Endodermal cell (in vitro differentiated cells): Measurements from ENCODE around the gene ADD1. TPM values are rescaled to one million over a fixed set of nuclear protein-coding genes. Genes with fewer than 3 reads are reported as not detected.

Experiments used
- DNase-seq: peaks from one replicate; pipeline ENCODE4 v3.0.0-alpha.2; 2017
- H3K27ac ChIP-seq: 2 replicates; pipeline ENCODE4 v1.5.1; 2013; ENCODE audit warnings: mild to moderate bottlenecking, low read depth, low read length, moderate library complexity
- H3K27me3 ChIP-seq: 2 replicates; pipeline ENCODE4 v1.6.1; 2013; ENCODE audit warnings: mild to moderate bottlenecking, low read length, moderate library complexity; ENCODE audit not compliant: insufficient read depth, control insufficient read depth, poor library complexity, severe bottlenecking
- H3K36me3 ChIP-seq: 2 replicates; pipeline ENCODE4 v1.7.0; 2013; ENCODE audit warnings: mild to moderate bottlenecking, low read length, moderate library complexity; ENCODE audit not compliant: control insufficient read depth, insufficient read depth
- H3K4me1 ChIP-seq: one replicate; pipeline ENCODE4 v1.7.0; 2013; ENCODE audit warnings: low read length; ENCODE audit not compliant: control insufficient read depth, insufficient read depth
- H3K4me3 ChIP-seq: 2 replicates; pipeline ENCODE4 v1.5.1; 2013; ENCODE audit warnings: mild to moderate bottlenecking, low read length, moderate library complexity
- H3K9ac ChIP-seq: 2 replicates; pipeline ENCODE4 v1.6.1; 2013; ENCODE audit warnings: mild to moderate bottlenecking, low read length, moderate library complexity; ENCODE audit not compliant: poor library complexity, severe bottlenecking; ENCODE audit errors: extremely low read depth
- H3K9me3 ChIP-seq: 2 replicates; pipeline ENCODE4 v1.6.1; 2013; ENCODE audit warnings: mild to moderate bottlenecking, low read length, moderate library complexity; ENCODE audit not compliant: control insufficient read depth
- H3K27ac Mint-ChIP-seq: 2 replicates; pipeline ENCODE4 v1.8.0; 2020; ENCODE audit warnings: mixed read lengths
- H3K27me3 Mint-ChIP-seq: 2 replicates; pipeline ENCODE4 v1.8.0; 2021; ENCODE audit warnings: mild to moderate bottlenecking, mixed read lengths; ENCODE audit not compliant: insufficient read depth
- H3K36me3 Mint-ChIP-seq: 2 replicates; pipeline ENCODE4 v1.8.0; 2020; ENCODE audit warnings: low read depth, mixed read lengths
- H3K4me1 Mint-ChIP-seq: 2 replicates; pipeline ENCODE4 v1.8.0; 2020; ENCODE audit warnings: mixed read lengths
- H3K4me3 Mint-ChIP-seq: 2 replicates; pipeline ENCODE4 v1.8.0; 2020; ENCODE audit warnings: mild to moderate bottlenecking, moderate library complexity, mixed read lengths
- H3K9me3 Mint-ChIP-seq: 2 replicates; pipeline ENCODE4 v1.8.0; 2020; ENCODE audit warnings: mild to moderate bottlenecking, mixed read lengths
- CTCF ChIP-seq: fragments of 200-600 bp; sonication (generic); conservative IDR thresholded peaks from 2 replicates; pipeline ENCODE4 v1.5.0; 2021; ENCODE audit warnings: antibody characterized with exemption, mild to moderate bottlenecking
- WGBS, 2 experiments: methylation state at CpG; one replicate each; pipeline versions ENCODE4 v1.1.5 to v1.1.7; 2013; ENCODE audit warnings: missing lambda C conversion rate in 2 of 2, mixed read lengths in 1 of 2; ENCODE audit not compliant: insufficient coverage in 1 of 2, insufficient read length in 1 of 2; 5-methylcytosine and 5-hydroxymethylcytosine counted together
- total RNA-seq, 2 donors: library from RNA; stranded (reverse); fragmentation: NEBNext Ultra II Directional in 1 of 2; extraction: Animal tissue kit (Norgen Biotek cat#: 25700) in 1 of 2; gene quantifications; 2 replicates in 1 of 2; 3 replicates in 1 of 2; pipeline ENCODE4 v1.2.1, GENCODE V29; 2021

Gene ADD1
- total RNA-seq, 2 donors from 2014 or later: 231 to 257 TPM

DNA sequence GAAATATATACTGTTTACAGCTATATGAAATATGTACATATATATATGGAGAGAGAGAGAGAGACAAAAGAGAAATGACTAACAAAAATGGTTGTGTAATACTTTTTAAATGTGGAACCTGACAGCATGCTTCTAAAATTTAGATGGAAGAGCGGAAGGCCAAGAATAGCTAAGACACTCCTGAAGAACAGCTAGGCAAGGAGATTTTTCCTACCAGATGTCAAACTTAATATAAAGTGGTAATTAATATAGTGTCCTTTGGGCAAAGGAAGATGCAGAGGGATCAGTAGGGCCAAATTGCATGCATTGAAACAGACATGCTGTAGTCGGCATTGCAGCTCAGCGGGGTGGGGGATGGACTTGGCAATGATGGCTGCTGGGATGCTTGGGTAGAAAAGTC lies 45.2 kb downstream of the ADD1 start:
- Histone ChIP-seq H3K4me1 (no peaks in the 10 kb centered on the region), H3K9me3 (no peaks in the 10 kb centered on the region), H3K36me3 (peaks cover 73% of the 10 kb centered on the region), H3K9ac (no peak overlapping the region), H3K27ac (no peak overlapping the region), H3K27me3 (no peaks in the 10 kb centered on the region), H3K4me3 (no peak overlapping the region)
- peaks cover 18% of the 10 kb centered on the region for H3K4me1 Mint-ChIP-seq
- no peak for DNase-seq
- H3K27ac Mint-ChIP-seq: no peak overlapping the region
- TF ChIP-seq CTCF: no peak
- H3K4me3 Mint-ChIP-seq: no peak overlapping the region
- peaks cover 50% of the 10 kb centered on the region for H3K36me3 Mint-ChIP-seq
- no peaks in the 10 kb centered on the region for H3K9me3 Mint-ChIP-seq
- no peaks in the 10 kb centered on the region for H3K27me3 Mint-ChIP-seq
- WGBS, 2 experiments: 86 to 99% methylated on average over 1 to 3 of the region's 3 CpGs

DNA sequence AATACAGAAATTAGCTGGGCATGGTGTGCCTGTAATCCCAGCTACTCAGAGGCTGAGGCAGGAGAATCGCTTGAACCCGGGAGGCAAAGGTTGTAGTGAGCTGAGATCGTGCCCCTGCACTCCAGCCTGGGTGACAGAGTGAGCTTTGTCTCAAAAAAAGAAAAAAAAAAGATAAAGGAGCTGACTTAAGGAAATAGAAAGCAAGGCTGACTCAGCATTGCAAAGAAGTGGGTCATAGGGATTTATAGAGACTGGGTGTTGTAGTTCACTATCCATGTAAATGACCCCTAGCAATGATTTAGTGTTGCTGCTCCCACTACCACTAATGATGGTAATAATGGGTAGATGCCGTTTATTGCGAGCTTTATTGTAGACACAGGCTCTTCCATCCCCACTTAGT lies 47.6 kb downstream of the ADD1 start:
- H3K4me3 Mint-ChIP-seq: no peak overlapping the region

DNA sequence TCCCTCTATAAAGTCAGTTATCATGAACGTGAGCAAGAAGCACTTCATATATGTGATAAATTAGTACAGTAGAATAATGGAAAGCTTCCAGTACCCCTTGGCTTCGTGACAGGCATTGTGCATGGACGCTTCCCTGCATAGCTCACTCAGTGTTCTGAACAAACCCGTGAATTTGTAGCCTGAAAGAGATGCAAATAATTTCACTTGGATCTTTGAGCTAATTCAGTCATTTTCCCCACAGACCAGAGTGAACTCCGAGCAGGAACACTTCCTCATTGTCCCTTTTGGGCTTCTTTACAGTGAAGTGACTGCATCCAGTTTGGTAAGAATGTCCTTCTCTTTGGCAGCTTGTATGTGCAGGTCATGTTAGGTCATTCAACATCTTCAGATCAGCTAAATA lies 50.1 kb downstream of the ADD1 start:
- no peak for TF ChIP-seq CTCF
- no peak for DNase-seq
- Histone ChIP-seq H3K4me3 (no peak overlapping the region), H3K9ac (no peak overlapping the region), H3K4me1 (no peaks in the 10 kb centered on the region), H3K27ac (no peak overlapping the region), H3K27me3 (no peaks in the 10 kb centered on the region), H3K9me3 (no peaks in the 10 kb centered on the region), H3K36me3 (peaks cover 92% of the 10 kb centered on the region)
- 93 to 95% methylated on average over 4 to 5 of the region's 5 CpGs for WGBS, 2 experiments
- Mint-ChIP-seq H3K36me3 (peaks cover 59% of the 10 kb centered on the region), H3K9me3 (no peaks in the 10 kb centered on the region), H3K4me1 (no peaks in the 10 kb centered on the region), H3K4me3 (no peak overlapping the region), H3K27ac (no peak overlapping the region), H3K27me3 (no peaks in the 10 kb centered on the region)

More for the DNA sequence above, 47.6 kb downstream of the ADD1 start:
- TF ChIP-seq CTCF: no peak
- DNase-seq: no peak
- Mint-ChIP-seq H3K9me3 (no peaks in the 10 kb centered on the region), H3K36me3 (peaks cover 47% of the 10 kb centered on the region), H3K27me3 (no peaks in the 10 kb centered on the region), H3K27ac (no peak overlapping the region), H3K4me1 (peaks cover 13% of the 10 kb centered on the region)
- H3K9me3 ChIP-seq: no peaks in the 10 kb centered on the region
- no peak overlapping the region for H3K9ac ChIP-seq
- WGBS, 2 experiments: 92 to 98% methylated on average over 4 to 5 of the region's 5 CpGs
- no peaks in the 10 kb centered on the region for H3K27me3 ChIP-seq
- H3K36me3 ChIP-seq: peaks cover 75% of the 10 kb centered on the region
- no peak overlapping the region for H3K27ac ChIP-seq
- H3K4me3 ChIP-seq: no peak overlapping the region
- H3K4me1 ChIP-seq: no peaks in the 10 kb centered on the region
